ENCODE results near the gene MRAP2. TPM values are rescaled to one million over a fixed set of nuclear protein-coding genes. Genes with fewer than 3 reads are reported as not detected.
"Not testable (repeated sequence)": the region's sequence is repeated elsewhere in the genome, so short reads cannot be mapped to it uniquely, and the experiment has no call there.

MRAP2 gene
- total RNA-seq, 1 donor from 2014 or later: 6.2 TPM

DNA sequence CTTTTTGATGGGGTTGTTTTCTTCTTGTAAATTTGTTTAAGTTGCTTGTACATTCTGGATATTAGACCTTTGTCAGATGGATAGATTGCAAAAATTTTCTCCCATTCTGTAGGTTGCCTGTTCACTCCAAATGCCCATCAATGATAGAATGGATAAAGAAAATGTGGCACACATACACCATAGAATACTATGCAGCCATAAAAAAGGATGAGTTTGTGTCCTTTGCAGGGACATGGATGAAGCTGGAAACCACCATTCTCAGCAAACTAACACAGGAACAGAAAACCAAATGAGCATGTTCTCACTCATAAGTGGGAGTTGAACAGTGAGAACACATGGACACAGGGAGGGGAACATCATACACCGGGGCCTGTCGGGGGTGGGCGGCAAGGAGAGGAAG, 1.6 kb upstream of the MRAP2 start:
- DNase-seq: not testable (repeated sequence)

DNA sequence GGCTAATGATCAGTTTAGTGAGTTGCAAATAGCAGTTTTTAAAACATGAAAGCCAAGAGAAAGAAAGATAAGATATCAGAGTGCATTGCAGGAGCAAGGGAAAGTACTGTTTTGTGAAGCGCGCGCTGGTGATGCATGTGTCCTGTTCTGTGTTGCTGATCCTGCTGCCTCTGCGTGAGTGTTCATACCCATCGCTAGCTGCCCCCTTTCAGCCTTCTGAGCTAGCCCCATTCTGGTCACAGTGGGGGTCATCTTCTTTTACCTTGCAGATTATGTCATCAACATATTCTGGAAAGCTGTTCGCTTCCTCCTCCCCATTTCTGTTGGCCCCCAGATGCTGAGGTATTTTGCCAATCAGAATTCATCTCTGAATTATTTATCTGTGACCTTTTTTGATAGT, 1.9 kb downstream of the MRAP2 start:
- DNase-seq: no peak

DNA sequence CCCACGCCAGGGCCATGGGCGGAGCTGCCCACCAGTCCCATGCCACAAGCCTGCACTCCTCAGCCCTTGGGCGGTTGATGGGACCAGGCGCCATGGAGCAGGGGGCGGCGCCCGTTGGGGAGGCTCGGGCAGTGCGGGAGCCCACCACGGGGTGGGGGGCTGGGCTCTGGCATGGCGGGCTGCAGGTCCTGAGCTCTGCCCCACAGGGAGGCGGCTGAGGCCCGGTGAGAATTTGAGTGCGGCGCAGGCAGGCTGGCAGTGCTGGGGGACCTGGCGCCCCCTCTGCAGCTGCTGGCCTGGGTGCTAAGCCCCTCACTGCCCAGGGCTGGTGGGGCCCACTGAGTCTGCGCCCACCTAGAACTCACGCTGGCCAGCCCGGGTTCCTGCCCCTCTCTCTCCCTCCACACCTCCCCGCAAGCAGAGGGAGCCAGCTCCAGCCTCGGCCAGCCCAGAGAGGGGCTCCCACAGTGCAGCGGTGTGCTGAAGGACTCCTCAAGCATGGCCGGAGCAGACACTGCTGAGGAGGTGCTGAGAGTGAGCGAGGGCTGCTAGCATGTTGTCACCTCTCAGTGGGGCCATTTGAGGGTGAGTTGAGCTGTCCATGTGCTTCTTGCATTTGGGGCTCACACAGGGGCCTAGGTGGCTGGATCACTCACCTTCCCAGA, 4.0 kb downstream of the MRAP2 start:
- DNase-seq: no peak

DNA sequence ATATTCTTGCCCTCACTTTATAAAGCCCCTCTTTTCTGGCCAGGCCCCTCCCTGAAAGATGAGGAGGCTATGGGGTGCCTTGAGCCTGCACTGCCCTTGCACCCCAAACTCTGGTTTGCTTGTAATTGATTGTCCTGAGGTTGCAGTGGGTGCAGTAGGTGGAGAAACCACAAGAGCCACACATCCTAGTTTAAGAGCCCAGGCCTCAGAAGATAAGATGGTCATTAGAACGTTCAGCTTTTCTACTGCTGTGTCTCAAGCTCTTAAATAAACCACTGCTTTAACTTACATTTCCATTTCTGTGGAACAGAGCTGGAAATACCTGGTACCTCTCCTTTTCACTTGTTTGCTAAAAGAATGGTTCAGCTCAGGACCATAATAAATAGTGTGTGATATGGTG, 9.0 kb downstream of the MRAP2 start:
- DNase-seq: no peak

DNA sequence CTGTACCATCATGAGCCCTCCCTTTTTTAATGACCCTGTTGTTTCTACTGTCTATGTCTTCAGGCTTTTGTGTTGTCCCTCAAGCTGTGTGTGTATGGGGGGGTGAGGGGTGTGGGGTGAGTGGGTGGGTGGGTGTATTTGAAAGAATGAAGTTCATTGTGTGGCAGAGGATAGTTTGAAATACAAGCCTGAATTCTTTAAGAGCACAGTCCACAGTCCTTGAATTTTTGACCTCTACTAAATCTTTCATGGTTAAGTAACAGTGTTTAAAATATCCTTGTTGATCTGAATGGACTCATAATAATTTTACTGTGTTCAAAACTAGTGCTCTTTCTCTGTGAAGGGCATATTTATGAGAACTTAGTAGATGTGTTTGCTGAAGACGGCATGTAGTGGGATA, 10.0 kb downstream of the MRAP2 start:
- no peak for DNase-seq

DNA sequence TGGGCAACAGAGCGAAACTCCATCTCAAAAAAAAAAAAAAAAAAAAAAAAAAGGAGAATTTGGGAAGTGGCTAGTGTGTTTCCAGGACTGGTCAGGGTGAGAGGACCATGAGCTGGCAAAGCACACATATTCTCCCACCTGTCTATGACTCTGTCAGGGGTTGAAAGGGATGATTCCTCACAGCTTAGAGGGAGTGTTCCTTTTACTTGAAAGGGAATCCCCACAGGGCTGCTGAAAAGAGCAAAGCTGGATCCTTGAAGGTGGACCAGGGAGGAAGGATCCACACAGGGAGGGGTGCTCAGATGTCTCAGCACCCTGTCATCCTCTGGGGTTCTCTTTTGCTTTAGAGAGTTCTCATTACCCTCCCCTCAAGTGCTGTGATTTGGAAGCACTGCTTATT, 13.2 kb downstream of the MRAP2 start:
- no peak for DNase-seq

DNA sequence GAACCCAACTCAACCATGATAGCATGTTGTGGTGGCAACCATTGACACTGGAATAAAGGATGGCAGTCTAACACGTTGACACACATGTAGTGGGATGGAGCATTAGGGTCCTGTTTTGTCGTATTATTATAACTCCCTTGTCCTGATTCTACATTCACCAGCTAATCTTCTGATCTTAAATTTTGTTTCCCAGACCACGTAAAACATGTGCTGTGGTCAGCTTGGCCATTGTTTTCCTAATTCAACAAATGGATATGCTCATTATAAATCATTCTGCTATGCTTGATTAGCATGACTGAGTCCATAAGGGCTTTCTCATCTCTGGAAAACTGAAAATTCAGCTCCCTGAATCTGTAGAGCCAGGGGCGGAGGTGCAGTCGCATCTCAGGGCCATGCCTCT, 15.0 kb downstream of the MRAP2 start:
- DNase-seq: no peak

DNA sequence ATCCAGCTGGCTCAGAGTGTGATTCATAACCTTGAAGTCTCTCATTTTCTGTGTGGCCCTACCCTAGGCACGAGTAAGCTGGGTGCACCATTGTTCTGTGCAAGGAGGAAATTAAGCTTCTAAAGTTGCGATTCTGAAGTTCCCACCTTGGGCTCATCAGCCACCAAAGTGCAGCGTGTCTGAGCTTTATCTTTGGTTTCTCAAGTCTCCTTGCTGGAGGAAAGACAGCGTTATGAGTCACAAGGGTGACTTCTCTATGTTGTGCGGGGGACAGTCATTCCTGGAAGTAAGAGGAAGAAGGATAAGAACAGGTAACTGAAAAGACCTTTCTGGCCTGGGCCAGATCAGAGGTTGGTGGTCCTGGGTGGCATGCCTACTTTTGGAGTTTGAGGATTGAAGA, 16.8 kb downstream of the MRAP2 start:
- no peak for DNase-seq

DNA sequence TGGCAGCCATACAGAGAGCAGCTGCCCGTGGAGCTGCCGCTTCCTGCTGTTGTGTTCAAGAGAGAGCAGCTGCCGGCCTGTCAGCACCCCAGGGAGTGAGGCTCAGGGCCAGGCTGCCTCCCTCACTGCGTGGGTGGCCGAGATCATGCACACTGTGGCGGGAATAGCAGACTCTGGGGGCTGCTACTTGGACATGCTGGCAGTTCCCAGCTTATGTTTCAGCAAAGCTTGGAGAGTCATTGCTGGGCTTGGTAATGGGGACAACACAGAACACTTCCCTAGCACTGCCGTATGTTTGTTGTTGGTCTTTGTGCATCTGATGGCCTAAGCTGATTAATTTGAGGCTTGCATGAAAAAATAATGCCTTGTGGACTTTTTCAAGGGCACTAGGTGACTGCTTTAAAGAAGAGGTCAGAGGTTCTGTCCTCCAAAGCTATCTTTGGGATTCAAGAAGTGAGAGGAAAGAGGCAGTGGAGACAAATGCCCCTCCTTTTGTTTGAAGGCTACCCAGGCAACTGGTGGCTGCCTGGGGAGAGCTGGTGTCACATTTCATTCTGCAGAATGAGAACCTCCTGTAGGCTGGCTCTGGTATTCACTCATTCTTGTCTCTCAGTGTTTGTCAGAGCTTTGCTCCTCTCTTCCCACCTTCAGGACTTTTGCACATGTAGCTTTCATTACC, 18.8 kb downstream of the MRAP2 start:
- DNase-seq: peak; percentile 87

DNA sequence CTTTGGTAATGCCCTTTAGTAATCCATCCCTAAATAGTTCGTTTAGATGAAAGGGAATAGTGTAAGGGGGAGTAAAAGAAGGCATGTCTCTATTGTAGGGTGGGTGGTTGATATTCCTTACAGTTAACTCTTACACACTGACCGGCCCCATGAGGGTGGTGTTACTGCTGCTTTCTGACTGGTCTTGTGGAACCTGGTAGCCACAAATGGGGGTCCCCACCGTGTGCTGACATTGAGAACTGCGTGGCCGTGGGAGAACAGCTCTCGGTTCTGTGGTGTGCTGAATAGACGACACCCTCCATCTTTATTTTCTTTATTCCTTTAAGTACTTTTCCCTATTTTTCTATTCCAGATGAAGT, 19.3 kb downstream of the MRAP2 start:
- no peak for DNase-seq

DNA sequence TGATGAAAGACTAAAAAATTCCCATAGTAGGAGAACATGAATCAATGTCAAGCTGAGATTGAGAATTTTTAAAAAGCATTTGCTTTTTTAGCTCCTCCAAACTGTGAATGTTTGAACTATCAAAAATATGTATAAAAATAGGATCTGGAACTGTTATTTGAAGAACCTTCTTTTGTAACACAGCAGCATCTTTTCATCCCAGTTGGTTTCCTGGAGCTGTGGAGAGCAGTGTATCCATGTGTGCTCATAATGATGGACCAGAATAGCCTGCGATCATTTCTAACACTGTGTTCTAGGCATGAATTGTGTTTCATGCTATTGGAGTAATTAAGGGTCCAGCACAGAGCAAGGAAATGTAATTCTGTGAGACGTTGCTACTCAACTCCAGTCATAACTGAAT, 22.1 kb downstream of the MRAP2 start:
- no peak for DNase-seq

DNA sequence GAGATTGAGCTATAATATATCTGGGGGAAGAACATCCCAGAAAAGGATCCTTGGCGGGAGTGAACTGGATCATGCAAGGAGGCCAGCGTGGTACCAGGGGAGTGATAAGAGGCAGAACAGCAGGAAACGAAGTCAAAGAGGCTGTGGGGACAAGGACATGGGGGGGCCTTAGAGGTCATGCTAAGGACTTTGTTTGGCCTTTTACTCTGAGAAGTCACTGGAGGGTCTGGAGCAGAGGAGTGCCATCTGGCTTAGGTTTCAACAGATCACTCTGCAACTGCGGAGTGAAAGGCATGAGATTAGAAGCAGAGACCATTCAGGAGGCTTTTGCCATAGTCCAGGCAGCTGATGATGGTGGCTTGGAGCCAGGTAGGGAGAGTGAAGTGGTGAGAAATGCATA, 24.3 kb downstream of the MRAP2 start:
- no peak for DNase-seq

DNA sequence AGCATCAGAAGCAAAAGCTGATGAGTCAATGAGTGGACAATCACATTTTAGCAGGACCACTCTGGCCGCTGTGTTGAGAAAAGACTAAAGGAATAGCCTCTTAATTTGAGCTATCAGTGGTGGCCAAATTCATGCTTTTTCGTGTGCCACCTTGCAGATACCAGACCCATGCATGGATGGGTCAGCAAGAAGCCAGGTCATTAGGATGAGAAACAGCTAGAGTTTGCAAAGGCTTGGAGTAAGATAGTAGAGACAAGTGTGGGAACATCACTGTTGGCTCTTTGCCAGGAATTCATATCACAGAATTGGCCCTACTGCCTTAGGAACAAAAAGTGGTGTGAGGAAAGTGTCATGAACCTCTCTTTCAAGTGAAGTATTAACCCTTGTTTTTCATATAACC, 25.5 kb downstream of the MRAP2 start:
- DNase-seq: no peak

DNA sequence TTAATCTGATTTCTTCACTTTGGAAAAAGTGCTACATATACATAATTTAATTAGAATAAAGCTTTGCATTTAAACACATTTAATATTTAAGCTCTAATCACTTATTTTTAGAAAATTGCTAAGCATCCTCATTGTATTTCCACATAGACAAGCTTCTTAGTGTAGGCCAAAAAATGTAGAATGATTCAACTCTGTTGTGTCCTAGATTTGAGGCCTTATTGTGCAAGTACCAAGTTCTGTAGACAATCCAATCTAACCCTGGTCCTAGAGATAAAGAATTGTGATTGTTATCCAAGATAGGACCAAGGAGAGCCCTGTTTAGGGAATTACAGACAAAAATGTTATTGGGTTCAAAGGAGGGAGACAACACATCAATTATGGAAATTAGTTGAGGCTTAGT, 27.6 kb downstream of the MRAP2 start:
- no peak for DNase-seq

DNA sequence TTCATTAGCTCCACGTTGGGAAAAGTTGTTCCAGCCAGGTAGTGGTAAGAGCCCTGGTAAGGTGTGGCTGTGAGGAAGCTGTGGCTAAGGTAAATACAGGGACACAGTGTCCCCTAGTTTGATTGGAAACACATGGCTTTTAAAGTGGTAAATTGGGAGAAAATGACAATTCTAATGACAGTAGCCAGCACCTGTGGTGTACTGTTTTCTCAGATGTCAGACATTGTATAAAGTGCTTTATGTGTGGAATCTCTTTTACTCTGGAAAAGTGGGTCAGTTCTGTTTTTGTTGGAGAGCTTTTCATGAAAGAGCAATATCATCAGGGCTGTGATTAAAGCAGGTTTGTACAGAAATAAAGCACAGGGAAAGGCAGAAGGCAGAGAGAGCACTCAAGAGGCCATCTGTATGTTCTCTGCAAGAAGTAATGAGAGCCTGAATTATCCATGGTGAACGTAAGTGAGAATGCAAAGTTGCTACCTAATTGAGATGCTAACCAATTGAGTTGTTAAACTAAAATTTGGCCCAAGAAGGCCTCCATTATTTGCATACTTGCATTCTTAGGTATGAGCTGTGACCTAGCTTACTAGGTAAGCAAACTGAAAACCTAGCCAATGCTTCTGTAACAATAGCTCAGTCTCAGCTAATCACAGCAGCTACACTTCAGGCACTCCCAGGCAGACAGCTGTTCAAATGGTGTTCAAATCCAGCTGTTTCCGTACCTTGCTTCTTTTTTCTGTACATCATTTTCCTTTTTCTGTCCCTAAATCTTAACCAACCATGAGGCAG, 28.2 kb downstream of the MRAP2 start:
- no peak for DNase-seq

DNA sequence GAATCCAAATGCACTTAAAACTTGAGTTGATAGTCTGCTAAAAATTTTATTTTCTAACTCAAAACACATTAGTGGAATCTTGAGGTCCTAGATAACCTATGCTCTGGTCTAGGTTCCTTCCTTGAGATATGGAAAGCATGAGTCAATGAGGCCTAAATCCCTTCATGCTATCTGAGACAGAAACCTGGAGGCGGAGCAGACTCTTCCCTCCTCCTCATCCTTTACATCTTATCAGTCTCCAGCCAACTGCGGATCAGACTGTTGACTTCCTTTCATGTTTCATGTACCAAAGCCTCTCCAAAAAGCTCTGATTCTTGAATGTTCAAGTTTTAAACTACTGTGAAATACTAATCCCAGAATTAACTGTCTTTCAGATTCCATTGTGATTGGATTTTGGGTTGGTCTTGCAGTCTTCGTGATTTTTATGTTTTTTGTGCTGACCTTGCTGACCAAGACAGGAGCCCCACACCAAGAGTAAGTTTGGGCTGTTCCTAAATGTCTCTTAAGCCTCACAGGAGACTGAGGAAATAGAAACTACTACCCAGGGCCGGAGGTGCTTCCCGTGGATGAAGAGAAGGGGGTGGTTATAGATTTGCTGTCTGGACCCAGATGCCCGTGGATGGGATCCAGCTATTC, 29.1 kb downstream of the MRAP2 start:
- DNase-seq: no peak

DNA sequence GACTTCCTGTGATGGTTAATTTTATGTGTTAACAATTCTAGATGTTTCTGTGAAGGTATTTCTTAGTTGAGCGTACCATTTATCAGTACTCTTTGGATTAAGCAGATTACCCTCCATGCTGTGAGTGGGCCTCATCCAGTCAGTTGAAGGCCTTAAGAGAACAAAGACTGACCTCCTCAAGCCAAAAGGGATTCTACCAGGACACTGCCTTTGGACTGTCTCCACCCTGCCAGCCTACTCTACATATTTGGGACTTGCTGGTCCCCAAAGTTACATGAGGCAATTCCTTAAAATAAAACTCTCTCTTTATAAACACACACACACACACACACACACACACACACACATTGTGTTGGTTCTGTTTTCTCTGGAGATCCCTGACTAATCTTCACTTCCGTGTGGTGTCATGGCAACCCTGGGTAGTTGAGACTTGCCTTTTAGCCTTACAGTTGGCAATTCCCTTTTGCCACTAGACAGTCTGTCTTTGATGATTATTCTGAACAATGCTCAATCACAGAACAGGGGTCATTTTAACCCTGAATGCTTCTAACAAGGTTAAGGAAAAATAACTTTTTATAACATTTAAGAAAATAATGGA, 32.2 kb downstream of the MRAP2 start:
- no peak for DNase-seq

DNA sequence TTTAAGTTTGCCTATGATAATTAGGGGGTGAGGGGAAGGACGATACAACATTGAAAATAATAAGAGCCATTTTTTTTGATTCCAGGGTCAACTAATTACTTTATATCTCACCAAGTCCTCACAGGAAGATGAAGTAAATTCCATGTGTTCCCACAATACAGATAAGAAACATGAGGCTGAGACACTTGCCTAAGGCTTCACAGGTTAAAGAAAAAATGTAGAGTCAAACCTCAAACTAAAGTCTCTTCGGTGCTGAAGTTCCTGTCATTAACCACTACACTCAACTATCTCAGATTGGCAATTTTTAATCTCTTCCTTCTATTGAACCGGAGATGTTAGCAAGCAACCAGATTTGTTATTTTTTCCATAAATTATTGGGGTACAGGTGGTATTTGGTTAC, 33.0 kb downstream of the MRAP2 start:
- no peak for DNase-seq

DNA sequence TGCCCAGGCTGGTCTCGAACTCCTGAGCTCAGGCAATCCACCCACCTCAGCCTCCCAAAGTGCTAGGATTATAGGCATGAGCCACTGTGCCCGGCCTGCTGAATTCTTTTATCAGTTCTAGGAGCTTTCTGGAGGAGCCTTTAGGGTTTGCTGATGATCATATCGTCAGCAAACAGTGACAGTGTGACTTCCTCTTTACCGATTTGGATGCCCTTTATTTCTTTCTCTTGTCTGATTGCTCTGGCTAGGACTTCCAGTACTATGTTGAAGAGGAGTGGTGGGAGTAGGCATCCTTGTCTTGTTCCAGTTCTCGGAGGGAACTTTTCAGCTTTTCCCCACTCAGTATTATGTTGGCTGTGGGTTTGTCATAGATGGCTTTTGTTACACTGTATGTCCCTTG, 35.3 kb downstream of the MRAP2 start:
- not testable (repeated sequence) for DNase-seq

DNA sequence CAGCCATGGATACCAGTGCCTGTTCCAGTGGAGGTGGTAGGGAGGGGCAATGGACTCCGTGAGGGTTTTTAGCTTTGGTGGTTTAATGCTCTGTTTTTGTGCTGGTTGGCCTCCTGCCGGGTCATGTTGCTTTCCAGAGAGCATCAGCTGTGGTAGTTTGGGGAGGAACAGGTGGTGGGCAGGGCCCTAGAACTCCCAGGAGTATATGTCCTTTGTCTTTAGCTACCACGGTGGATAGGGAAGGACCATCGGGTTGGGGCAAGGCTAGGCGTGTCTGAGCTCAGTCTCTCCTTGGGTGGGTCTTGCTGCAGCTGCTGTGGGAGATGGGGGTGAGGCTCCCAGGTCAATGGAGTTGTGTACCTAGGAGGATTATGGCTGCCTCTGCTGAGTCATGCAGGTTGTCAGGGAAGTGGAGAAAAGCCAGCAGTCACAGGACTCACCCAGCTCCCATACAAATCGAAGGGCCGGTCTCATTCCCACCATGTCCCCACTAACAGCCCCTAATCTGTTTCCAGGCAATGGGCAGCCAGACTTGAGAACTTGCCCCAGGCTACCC, 38.9 kb downstream of the MRAP2 start:
- no peak for DNase-seq

DNA sequence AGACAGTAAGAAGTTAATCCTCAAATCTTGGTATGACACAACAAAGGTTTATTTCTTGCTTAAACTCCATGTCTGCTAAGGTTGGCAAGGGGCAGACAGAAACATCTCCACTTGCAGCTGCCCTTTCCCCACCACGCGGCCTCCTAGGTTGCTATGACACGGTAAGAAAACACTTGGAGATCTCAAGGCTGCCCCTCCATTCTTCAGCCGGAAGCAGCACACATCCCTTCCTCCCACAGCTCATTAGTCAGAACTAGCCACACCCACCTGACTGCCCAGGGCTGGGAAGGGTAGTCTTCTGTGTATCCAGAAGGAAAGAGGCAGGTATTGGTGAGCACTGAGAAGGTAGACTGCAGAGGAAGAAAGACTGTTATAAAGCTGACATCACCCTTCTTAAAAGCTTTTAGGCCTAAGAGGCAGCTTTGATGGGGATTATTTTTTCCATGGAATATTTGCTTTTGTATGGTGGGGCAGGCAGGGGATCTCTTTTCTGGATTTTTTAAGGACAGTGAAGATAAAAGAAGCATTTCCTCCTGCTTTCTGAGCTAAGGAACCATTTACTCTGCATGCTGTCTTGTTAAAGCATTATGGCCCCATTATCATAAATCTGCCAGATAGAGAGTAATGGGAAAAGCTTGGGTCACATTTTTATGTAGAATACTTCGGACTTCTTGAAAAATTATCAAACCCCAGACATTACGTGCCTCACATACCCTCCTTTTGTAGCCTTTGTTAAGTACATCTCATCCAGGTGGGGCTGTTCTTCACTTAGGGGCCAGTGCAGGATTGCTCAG, 41.6 kb downstream of the MRAP2 start:
- no peak for DNase-seq

DNA sequence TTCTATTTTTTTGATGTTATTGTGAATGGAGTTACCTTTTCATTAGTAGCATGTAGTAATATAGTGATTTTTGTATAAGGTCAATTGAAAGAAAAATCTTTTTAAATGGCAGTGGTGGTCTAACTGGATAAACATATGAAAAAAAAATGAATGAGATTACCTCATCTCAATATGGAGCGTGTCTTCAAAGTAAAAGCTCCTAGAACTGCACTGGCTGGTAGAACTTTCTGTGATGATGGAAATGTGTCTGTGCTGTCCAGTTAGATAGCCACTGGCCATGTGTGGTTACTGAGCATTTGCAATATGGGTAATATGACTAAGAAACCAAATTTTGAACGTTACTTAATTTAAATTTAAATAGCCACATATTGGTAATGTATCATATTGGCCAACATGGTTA, 44.1 kb downstream of the MRAP2 start:
- no peak for DNase-seq

Measured in occipital lobe (tissue), 2 donors.